ENCODE data around the gene RYR2.

- TF ChIP-seq CTCF (IDR thresholded peaks at IDR 0.05) (no peak), EZH2 (IDR thresholded peaks at IDR 0.05) (no peak), EZH2phosphoT487 (IDR thresholded peaks at IDR 0.05) (no peak)
Observed at GRCh38 chr1:237223419-237223818, 181.4 kb downstream of the RYR2 start.
